GM21737 (cell line): ENCODE measurements around the gene EIF4G1.

Experiments used
- ATAC-seq: cut with Tn5 transposase; IDR thresholded peaks from one replicate; pipeline ENCODE4 v1.9.1; 2021; ENCODE audit warnings: mild to moderate bottlenecking, moderate library complexity; ENCODE audit not compliant: unreplicated experiment

The EIF4G1 gene

GRCh38 chr3:184381261-184382224 is 67.1 kb downstream of the EIF4G1 start:
- ATAC-seq, result no peak

- ATAC-seq, result no peak
These were observed 68.1 kb downstream of the EIF4G1 start for GRCh38 chr3:184382326-184383032.

DNA sequence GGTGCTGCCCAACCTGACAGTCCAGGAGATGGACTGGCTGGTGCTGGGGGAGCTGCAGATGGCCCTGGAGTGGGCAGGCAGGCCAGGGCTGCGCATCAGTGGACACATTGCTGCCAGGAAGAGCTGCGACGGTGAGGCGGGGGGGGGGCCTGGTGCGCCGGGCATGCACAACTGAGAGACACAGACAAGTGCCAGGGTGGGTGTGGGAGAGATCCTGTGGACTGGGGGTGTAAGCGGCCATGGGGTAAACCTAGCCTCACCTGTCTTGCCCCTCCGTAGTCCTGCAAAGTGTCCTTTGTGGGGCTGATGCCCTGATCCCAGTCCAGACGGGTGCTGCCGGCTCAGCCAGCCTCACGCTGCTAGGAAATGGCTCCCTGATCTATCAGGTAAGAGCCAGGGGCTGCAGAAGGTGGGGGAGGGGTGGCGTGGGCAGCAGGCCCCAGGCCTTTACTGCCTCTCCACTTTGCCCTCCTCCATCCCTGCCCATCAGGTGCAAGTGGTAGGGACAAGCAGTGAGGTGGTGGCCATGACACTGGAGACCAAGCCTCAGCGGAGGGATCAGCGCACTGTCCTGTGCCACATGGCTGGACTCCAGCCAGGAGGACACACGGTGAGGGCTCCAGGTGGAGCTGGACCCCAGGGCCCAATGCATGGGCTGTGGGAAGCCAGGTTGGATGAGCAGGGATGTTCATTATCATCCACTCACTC is 68.8 kb downstream of the EIF4G1 start:
- no peak for ATAC-seq

- ATAC-seq, result no peak
These were observed 69.9 kb downstream of the EIF4G1 start for GRCh38 chr3:184384342-184384741.
